Measurements from ENCODE around the gene NAALADL2. TPM values are rescaled to one million over a fixed set of nuclear protein-coding genes. Genes with fewer than 3 reads are reported as not detected.

Gene NAALADL2
- total RNA-seq, 3 donors from 2014 or later = 18.4 to 43.9 (median 20.8) TPM

DNA sequence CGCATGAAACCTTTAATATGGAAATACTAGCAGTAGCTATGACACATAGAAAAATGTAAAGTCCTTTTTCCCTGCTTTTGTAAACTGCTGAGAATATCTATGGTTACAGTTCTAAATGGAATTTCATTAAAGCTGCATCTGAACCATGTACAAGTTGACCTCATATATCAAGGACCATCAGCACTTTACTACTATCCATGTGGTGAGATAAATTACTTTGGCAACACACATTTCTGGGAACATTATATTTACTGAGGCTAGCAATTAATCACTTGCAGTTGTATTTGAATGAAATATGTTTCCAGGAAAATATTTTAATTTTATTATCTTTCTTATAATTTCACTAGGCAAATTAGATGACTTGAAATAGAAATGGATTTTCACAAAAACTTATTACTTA, 545.5 kb downstream of the NAALADL2 start:
- H3K9me3 ChIP-seq = no peaks in the 10 kb centered on the region
- no peak for TF ChIP-seq CTCF (IDR thresholded peaks at IDR 0.05)

GRCh38 chr3:175410251-175410650, 551.1 kb downstream of the NAALADL2 start:
- DNase-seq = no peak
- H3K4me1 ChIP-seq (ENCODE audit: low read depth) = no peaks in the 10 kb centered on the region
- no peak overlapping the region for H3K4me3 ChIP-seq
- no peaks in the 10 kb centered on the region for H3K9me3 ChIP-seq
- intact Hi-C loops (cut with DNase I, micrococcal nuclease) = no loop called here
- ATAC-seq = no peak
- H3K36me3 ChIP-seq (ENCODE audit: low read depth) = no peaks in the 10 kb centered on the region
- TF ChIP-seq CTCF (IDR thresholded peaks at IDR 0.05) = no peak

More for the DNA sequence above, 545.5 kb downstream of the NAALADL2 start:
- DNase-seq (no peak), ATAC-seq (no peak)
- H3K4me1 ChIP-seq (ENCODE audit: low read depth) = no peaks in the 10 kb centered on the region
- H3K36me3 ChIP-seq (ENCODE audit: low read depth) = no peaks in the 10 kb centered on the region
- H3K4me3 ChIP-seq = no peak overlapping the region
- intact Hi-C loops (cut with DNase I, micrococcal nuclease) = no loop called here

DNA sequence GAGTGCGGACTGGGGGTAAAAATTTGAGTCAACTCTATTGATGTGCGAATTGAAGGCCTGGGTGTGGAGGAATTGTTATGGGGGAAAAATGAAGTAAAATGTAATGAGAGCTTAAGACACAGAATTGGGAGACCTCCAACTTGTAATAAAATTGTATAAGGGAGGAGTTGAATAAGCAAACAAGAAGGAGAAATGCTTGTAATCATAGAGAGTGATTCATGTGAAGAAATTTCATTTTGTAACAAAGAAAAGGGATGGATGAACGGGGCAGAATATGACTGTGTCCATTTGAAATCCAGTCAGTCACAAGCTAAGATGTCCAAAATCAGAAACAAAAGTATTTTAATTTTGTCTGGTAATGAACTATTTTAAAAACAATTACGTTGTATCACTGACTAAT, 552.3 kb downstream of the NAALADL2 start:
- no peak for DNase-seq
- Histone ChIP-seq H3K4me1 (ENCODE audit: low read depth) (no peaks in the 10 kb centered on the region), H3K36me3 (ENCODE audit: low read depth) (no peaks in the 10 kb centered on the region), H3K9me3 (no peaks in the 10 kb centered on the region), H3K4me3 (no peak overlapping the region)
- no peak for ATAC-seq
- intact Hi-C loops (cut with DNase I, micrococcal nuclease) = no loop called here
- TF ChIP-seq CTCF (IDR thresholded peaks at IDR 0.05) = no peak

GRCh38 chr3:175411946-175412345, 552.8 kb downstream of the NAALADL2 start:
- Histone ChIP-seq H3K4me1 (ENCODE audit: low read depth) (no peaks in the 10 kb centered on the region), H3K4me3 (no peak overlapping the region), H3K9me3 (no peaks in the 10 kb centered on the region), H3K36me3 (ENCODE audit: low read depth) (no peaks in the 10 kb centered on the region)
- no peak for DNase-seq
- TF ChIP-seq CTCF (IDR thresholded peaks at IDR 0.05) = no peak
- intact Hi-C loops (cut with DNase I, micrococcal nuclease) = no loop called here
- ATAC-seq = no peak

DNA sequence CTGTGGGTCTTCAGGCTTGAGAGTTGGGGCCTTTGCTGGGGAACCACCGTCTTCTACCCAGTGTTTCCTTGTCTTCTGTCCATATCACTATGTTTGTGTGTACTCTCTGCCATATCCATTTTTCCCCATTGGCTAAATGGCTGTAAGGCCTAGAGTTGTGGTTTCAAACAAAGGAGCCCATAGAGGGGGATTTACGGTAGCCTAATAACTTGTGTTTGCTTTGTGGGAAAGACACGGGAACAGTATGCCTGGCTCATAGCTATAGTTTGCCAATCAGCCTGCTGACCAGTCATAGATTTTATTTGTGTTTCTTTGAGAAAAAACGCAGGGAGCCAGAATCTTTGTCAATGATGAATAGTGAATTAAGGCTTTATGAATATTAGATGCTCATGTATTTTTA, 554.8 kb downstream of the NAALADL2 start:
- ATAC-seq (no peak), DNase-seq (no peak)
- intact Hi-C loops (cut with DNase I, micrococcal nuclease) = no loop called here
- Histone ChIP-seq H3K4me3 (no peak overlapping the region), H3K4me1 (ENCODE audit: low read depth) (no peaks in the 10 kb centered on the region), H3K36me3 (ENCODE audit: low read depth) (no peaks in the 10 kb centered on the region), H3K9me3 (no peaks in the 10 kb centered on the region)
- no peak for TF ChIP-seq CTCF (IDR thresholded peaks at IDR 0.05)

DNA sequence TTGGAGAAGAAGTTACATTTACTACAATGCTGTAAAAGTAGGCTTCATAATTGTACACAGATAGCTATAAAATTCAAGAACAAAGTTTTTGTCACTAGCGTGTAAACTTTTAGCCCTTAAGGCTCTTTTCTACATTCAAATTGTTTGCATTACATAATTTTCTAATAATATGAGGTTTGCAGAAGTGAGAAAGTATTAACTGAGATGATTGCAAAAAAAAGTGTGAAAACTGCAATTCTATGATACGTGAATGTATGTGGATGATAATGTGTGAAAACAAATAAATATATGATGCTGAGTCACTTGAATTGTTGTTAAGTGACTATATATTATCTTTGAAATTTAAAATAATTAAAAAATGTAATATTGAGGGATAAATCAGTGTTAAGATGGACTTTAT, 557.5 kb downstream of the NAALADL2 start:
- Histone ChIP-seq H3K36me3 (ENCODE audit: low read depth) (no peaks in the 10 kb centered on the region), H3K4me1 (ENCODE audit: low read depth) (no peaks in the 10 kb centered on the region), H3K9me3 (no peaks in the 10 kb centered on the region), H3K4me3 (no peak overlapping the region)
- intact Hi-C loops (cut with DNase I, micrococcal nuclease) = no loop called here
- TF ChIP-seq CTCF (IDR thresholded peaks at IDR 0.05) = no peak
- DNase-seq (no peak), ATAC-seq (no peak)

All from mucosa of descending colon (tissue), 3 donors.